ENCODE measurements around the gene JMJD1C. TPM values are rescaled to one million over a fixed set of nuclear protein-coding genes. Genes with fewer than 3 reads are reported as not detected.
"Not testable (repeated sequence)": the region's sequence is repeated elsewhere in the genome, so short reads cannot be mapped to it uniquely, and the experiment has no call there.

JMJD1C gene
- total and polyA plus RNA-seq, 4 donors = 61.8 to 187 (median 99.9) TPM

- no peaks in the 10 kb centered on the region for H3K36me3 ChIP-seq (ENCODE audit: control insufficient read depth, insufficient read depth, low read length)
- no peaks in the 10 kb centered on the region for H3K27me3 ChIP-seq (ENCODE audit: control insufficient read depth, insufficient read depth, low read length)
- no peak overlapping the region for H3K4me3 ChIP-seq (ENCODE audit: low read depth, low read length)
- H3K9me3 ChIP-seq (ENCODE audit: control insufficient read depth, insufficient read depth, low read length) = peaks cover 4% of the 10 kb centered on the region
- no peak overlapping the region for H3K27ac ChIP-seq (ENCODE audit: low read depth, low read length)
- H3K4me1 ChIP-seq (ENCODE audit: control insufficient read depth, insufficient read depth, low read length) = no peaks in the 10 kb centered on the region
- WGBS (ENCODE audit: insufficient coverage) = no CpG with 5 or more reads among the region's 4 CpGs
- no peak for DNase-seq (ENCODE audit: low read depth in 4 of 6, low spot score in 6 of 6)
Measured at GRCh38 chr10:63391812-63392211, 74.0 kb downstream of the JMJD1C start.

DNA sequence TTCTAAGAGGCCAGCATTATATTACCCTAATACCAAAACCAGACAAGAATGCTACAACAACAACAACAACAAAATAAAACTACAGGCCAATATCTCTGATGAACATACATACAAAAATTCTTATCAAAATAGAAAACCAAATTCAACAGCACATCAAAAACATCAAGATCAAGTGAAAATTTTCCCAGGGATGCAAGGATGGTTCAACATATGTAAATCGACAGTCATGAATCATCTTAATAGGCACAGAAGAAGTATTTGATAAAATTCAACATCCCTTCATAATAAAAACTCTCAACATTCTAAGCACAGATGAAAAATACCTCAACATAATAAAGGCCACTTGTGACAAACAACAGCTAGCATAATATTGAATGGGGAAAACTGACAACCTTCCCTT, 75.3 kb downstream of the JMJD1C start:
- Histone ChIP-seq H3K27me3 (ENCODE audit: control insufficient read depth, insufficient read depth, low read length) (no peaks in the 10 kb centered on the region), H3K9me3 (ENCODE audit: control insufficient read depth, insufficient read depth, low read length) (peaks cover 4% of the 10 kb centered on the region), H3K27ac (ENCODE audit: low read depth, low read length) (no peak overlapping the region), H3K4me1 (ENCODE audit: control insufficient read depth, insufficient read depth, low read length) (no peaks in the 10 kb centered on the region), H3K36me3 (ENCODE audit: control insufficient read depth, insufficient read depth, low read length) (no peaks in the 10 kb centered on the region), H3K4me3 (ENCODE audit: low read depth, low read length) (no peak overlapping the region)
- no CpG with 5 or more reads among the region's 1 CpG for WGBS (ENCODE audit: insufficient coverage)
- DNase-seq (ENCODE audit: low read depth in 4 of 6, low spot score in 6 of 6) = no peak

- DNase-seq (ENCODE audit: low read depth in 4 of 6, low spot score in 6 of 6) = no peak
- no peak overlapping the region for H3K27ac ChIP-seq (ENCODE audit: low read depth, low read length)
- H3K27me3 ChIP-seq (ENCODE audit: control insufficient read depth, insufficient read depth, low read length) = no peaks in the 10 kb centered on the region
- H3K4me1 ChIP-seq (ENCODE audit: control insufficient read depth, insufficient read depth, low read length) = no peaks in the 10 kb centered on the region
- no CpG with 5 or more reads among the region's 2 CpGs for WGBS (ENCODE audit: insufficient coverage)
- H3K36me3 ChIP-seq (ENCODE audit: control insufficient read depth, insufficient read depth, low read length) = no peaks in the 10 kb centered on the region
- H3K9me3 ChIP-seq (ENCODE audit: control insufficient read depth, insufficient read depth, low read length) = peaks cover 4% of the 10 kb centered on the region
- H3K4me3 ChIP-seq (ENCODE audit: low read depth, low read length) = no peak overlapping the region
Measured at GRCh38 chr10:63388421-63389031, 77.3 kb downstream of the JMJD1C start.

GRCh38 chr10:63385254-63385653, 80.5 kb downstream of the JMJD1C start:
- Histone ChIP-seq H3K27ac (ENCODE audit: low read depth, low read length) (no peak overlapping the region), H3K4me1 (ENCODE audit: control insufficient read depth, insufficient read depth, low read length) (no peaks in the 10 kb centered on the region), H3K4me3 (ENCODE audit: low read depth, low read length) (no peak overlapping the region), H3K27me3 (ENCODE audit: control insufficient read depth, insufficient read depth, low read length) (no peaks in the 10 kb centered on the region), H3K9me3 (ENCODE audit: control insufficient read depth, insufficient read depth, low read length) (no peaks in the 10 kb centered on the region), H3K36me3 (ENCODE audit: control insufficient read depth, insufficient read depth, low read length) (no peaks in the 10 kb centered on the region)
- DNase-seq (ENCODE audit: low read depth in 4 of 6, low spot score in 6 of 6) = no peak
- no CpG with 5 or more reads among the region's 5 CpGs for WGBS (ENCODE audit: insufficient coverage)

- Histone ChIP-seq H3K27ac (ENCODE audit: low read depth, low read length) (no peak overlapping the region), H3K4me3 (ENCODE audit: low read depth, low read length) (no peak overlapping the region), H3K27me3 (ENCODE audit: control insufficient read depth, insufficient read depth, low read length) (no peaks in the 10 kb centered on the region), H3K4me1 (ENCODE audit: control insufficient read depth, insufficient read depth, low read length) (no peaks in the 10 kb centered on the region), H3K9me3 (ENCODE audit: control insufficient read depth, insufficient read depth, low read length) (no peaks in the 10 kb centered on the region), H3K36me3 (ENCODE audit: control insufficient read depth, insufficient read depth, low read length) (peaks cover 3% of the 10 kb centered on the region)
- 72% methylated on average over 2 of the region's 2 CpGs for WGBS (ENCODE audit: insufficient coverage)
- no peak for DNase-seq (ENCODE audit: low read depth in 4 of 6, low spot score in 6 of 6)
Measured at GRCh38 chr10:63384675-63385074, 81.1 kb downstream of the JMJD1C start.

DNA sequence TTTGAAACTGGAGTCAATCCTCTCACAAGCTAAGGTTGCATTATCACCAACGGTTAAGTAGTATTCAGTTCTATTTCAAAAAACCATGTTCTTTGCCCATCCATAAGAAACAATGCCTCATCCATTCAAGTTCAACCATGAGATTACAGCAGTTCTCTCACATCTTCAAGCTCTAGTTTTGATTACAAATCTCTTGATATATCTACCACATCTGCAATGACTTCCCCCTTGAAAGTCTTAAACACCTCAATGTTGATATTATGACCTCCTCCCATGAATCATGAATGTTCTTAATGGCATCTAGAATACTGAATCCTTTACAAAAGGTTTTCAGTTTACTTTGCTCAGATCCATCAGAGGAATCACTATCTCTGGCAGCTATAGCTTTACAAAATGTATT, 81.8 kb downstream of the JMJD1C start:
- Histone ChIP-seq H3K27ac (ENCODE audit: low read depth, low read length) (no peak overlapping the region), H3K4me3 (ENCODE audit: low read depth, low read length) (no peak overlapping the region)
- 75% methylated on average over 1 of the region's 1 CpG for WGBS (ENCODE audit: insufficient coverage)

DNA sequence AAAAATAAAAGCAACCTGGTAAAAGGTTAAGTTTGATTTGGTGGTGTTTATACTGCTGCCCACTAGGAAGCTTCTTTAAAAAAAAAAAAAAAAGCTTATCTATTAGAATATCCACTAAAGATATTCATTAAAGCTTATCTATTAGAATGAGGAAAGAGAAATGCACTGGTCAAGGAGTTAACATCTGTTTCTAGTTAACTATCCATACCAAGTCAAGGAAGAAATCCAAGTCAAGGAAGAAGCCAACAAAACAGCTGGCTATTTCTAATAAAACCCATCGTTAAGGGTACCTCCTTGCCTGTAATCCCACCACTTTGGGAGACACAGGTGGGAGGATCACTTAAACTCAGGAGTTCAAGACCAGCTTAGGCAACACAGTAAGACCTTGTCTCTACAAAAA, 82.6 kb downstream of the JMJD1C start:
- Histone ChIP-seq H3K4me1 (ENCODE audit: control insufficient read depth, insufficient read depth, low read length) (no peaks in the 10 kb centered on the region), H3K9me3 (ENCODE audit: control insufficient read depth, insufficient read depth, low read length) (no peaks in the 10 kb centered on the region), H3K27ac (ENCODE audit: low read depth, low read length) (no peak overlapping the region), H3K36me3 (ENCODE audit: control insufficient read depth, insufficient read depth, low read length) (peaks cover 5% of the 10 kb centered on the region), H3K27me3 (ENCODE audit: control insufficient read depth, insufficient read depth, low read length) (no peaks in the 10 kb centered on the region), H3K4me3 (ENCODE audit: low read depth, low read length) (no peak overlapping the region)
- 78% methylated on average over 1 of the region's 1 CpG for WGBS (ENCODE audit: insufficient coverage)
- no peak for DNase-seq (ENCODE audit: low read depth in 4 of 6, low spot score in 6 of 6)

More for the DNA sequence above, 81.8 kb downstream of the JMJD1C start:
- Histone ChIP-seq H3K4me1 (ENCODE audit: control insufficient read depth, insufficient read depth, low read length) (no peaks in the 10 kb centered on the region), H3K9me3 (ENCODE audit: control insufficient read depth, insufficient read depth, low read length) (no peaks in the 10 kb centered on the region), H3K27me3 (ENCODE audit: control insufficient read depth, insufficient read depth, low read length) (no peaks in the 10 kb centered on the region), H3K36me3 (ENCODE audit: control insufficient read depth, insufficient read depth, low read length) (peaks cover 3% of the 10 kb centered on the region)
- no peak for DNase-seq (ENCODE audit: low read depth in 4 of 6, low spot score in 6 of 6)

- H3K27me3 ChIP-seq (ENCODE audit: control insufficient read depth, insufficient read depth, low read length) = no peaks in the 10 kb centered on the region
- WGBS (ENCODE audit: insufficient coverage) = no CpG with 5 or more reads among the region's 4 CpGs
- no peaks in the 10 kb centered on the region for H3K4me1 ChIP-seq (ENCODE audit: control insufficient read depth, insufficient read depth, low read length)
- no peak overlapping the region for H3K27ac ChIP-seq (ENCODE audit: low read depth, low read length)
- H3K36me3 ChIP-seq (ENCODE audit: control insufficient read depth, insufficient read depth, low read length) = peaks cover 5% of the 10 kb centered on the region
- no peak overlapping the region for H3K4me3 ChIP-seq (ENCODE audit: low read depth, low read length)
- no peaks in the 10 kb centered on the region for H3K9me3 ChIP-seq (ENCODE audit: control insufficient read depth, insufficient read depth, low read length)
- DNase-seq (ENCODE audit: low read depth in 4 of 6, low spot score in 6 of 6) = no peak
Measured at GRCh38 chr10:63382066-63382465, 83.7 kb downstream of the JMJD1C start.

DNA sequence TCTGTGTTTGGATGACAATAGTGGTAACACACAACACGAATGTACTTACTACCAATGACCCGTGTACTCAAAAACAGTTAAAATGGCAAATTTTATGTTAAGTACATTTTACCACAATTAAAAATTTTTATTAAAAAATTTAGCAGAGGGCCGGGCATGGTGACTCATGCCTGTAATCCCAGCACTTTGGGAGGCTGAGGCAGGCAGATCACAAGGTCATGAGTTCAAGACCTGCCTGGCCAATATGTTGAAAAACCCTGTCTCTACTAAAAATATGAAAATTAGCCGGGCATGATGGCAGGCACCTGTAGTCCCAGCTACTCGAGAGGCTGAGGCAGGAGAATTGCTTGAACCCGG, 88.5 kb downstream of the JMJD1C start:
- not testable (repeated sequence) for DNase-seq (ENCODE audit: low read depth in 4 of 6, low spot score in 6 of 6); H3K4me3 ChIP-seq (ENCODE audit: low read depth, low read length); H3K27me3 ChIP-seq (ENCODE audit: control insufficient read depth, insufficient read depth, low read length); H3K4me1 ChIP-seq (ENCODE audit: control insufficient read depth, insufficient read depth, low read length); H3K27ac ChIP-seq (ENCODE audit: low read depth, low read length); H3K9me3 ChIP-seq (ENCODE audit: control insufficient read depth, insufficient read depth, low read length); H3K36me3 ChIP-seq (ENCODE audit: control insufficient read depth, insufficient read depth, low read length)
- WGBS (ENCODE audit: insufficient coverage) = 94% methylated on average over 4 of the region's 6 CpGs

DNA sequence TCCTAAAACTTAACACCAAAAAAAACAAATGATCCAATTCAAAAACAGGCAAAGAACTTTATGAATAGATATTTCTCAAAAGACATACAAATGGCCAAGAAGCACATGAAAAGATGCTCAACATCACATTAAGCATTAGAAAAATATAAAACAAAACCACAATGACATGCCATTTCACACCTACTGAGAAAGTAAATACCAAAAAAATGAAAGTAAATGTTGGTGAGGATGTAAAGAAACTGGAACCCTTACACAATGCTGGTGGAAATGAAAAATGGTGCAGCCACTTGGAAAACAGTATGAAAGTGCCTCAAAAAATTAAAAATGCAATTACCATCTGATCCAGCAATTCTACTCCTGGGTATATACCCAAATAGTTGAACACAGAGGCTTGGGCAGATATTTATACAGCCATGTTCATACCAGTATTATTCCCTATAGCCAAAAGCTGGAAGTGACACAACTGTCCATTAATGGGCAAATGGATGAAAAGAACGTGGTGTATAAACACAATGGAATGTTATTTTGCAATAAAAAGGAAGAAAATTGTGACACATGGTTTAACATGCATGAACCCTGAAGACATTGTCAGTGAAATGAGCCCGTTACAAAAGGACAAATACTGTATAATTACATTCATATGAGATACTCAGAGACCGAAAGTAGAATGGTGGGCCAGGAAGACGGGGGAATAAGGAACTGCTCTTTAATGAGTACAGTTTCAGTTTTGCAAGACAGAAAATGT, 89.0 kb downstream of the JMJD1C start:
- no peak overlapping the region for H3K27ac ChIP-seq (ENCODE audit: low read depth, low read length)
- no peak overlapping the region for H3K4me3 ChIP-seq (ENCODE audit: low read depth, low read length)
- WGBS (ENCODE audit: insufficient coverage) = no CpG with 5 or more reads among the region's 4 CpGs
- H3K4me1 ChIP-seq (ENCODE audit: control insufficient read depth, insufficient read depth, low read length) = no peaks in the 10 kb centered on the region
- no peak for DNase-seq (ENCODE audit: low read depth in 4 of 6, low spot score in 6 of 6)
- H3K36me3 ChIP-seq (ENCODE audit: control insufficient read depth, insufficient read depth, low read length) = peaks cover 5% of the 10 kb centered on the region
- no peaks in the 10 kb centered on the region for H3K27me3 ChIP-seq (ENCODE audit: control insufficient read depth, insufficient read depth, low read length)
- H3K9me3 ChIP-seq (ENCODE audit: control insufficient read depth, insufficient read depth, low read length) = no peaks in the 10 kb centered on the region

Measured in spinal cord (tissue), 10 donors.